Ishikawa (cell line): Measurements from ENCODE around the gene MYRIP.

Source experiments
- CEBPB ChIP-seq: IDR thresholded peaks from 2 replicates; pipeline ENCODE4 v1.6.1; 2012
- CREB1 ChIP-seq: IDR thresholded peaks from 2 replicates; pipeline ENCODE4 v1.6.1; 2012; ENCODE audit warnings: low read depth
- EGR1 ChIP-seq: IDR thresholded peaks from 2 replicates; pipeline ENCODE4 v1.6.1; 2012
- EP300 ChIP-seq: IDR thresholded peaks from 2 replicates; pipeline ENCODE4 v1.6.1; 2012; ENCODE audit warnings: borderline replicate concordance
- MAX ChIP-seq: IDR thresholded peaks from 2 replicates; pipeline ENCODE4 v1.6.1; 2012
- RAD21 ChIP-seq: IDR thresholded peaks from 2 replicates; pipeline ENCODE4 v1.6.1; 2012; ENCODE audit warnings: low read depth
- REST ChIP-seq: IDR thresholded peaks from 2 replicates; pipeline ENCODE4 v1.6.1; 2012; ENCODE audit warnings: low read depth, mild to moderate bottlenecking
- TAF1 ChIP-seq: IDR thresholded peaks from 2 replicates; pipeline ENCODE4 v1.6.1; 2012; ENCODE audit warnings: low read depth, mild to moderate bottlenecking
- TCF12 ChIP-seq: IDR thresholded peaks from 2 replicates; pipeline ENCODE4 v1.6.1; 2012; ENCODE audit warnings: low read depth
- TEAD4 ChIP-seq: IDR thresholded peaks from 2 replicates; pipeline ENCODE4 v1.6.1; 2012
- YY1 ChIP-seq: IDR thresholded peaks from 2 replicates; pipeline ENCODE4 v1.6.1; 2012; ENCODE audit warnings: low read depth
- ZBTB7A ChIP-seq: IDR thresholded peaks from 2 replicates; pipeline ENCODE4 v1.6.1; 2012; ENCODE audit warnings: low read depth

GRCh38 chr3:39903253-39903652, 93.8 kb downstream of the MYRIP start:
- no peak for TF ChIP-seq REST
- no peak for TF ChIP-seq RAD21
- TF ChIP-seq TCF12, result no peak
- no peak for TF ChIP-seq YY1
- TF ChIP-seq EP300, result no peak
- no peak for TF ChIP-seq CREB1
- no peak for TF ChIP-seq CEBPB
- TF ChIP-seq ZBTB7A, result no peak
- TF ChIP-seq TAF1, result no peak
- TF ChIP-seq MAX, result no peak
- no peak for TF ChIP-seq TEAD4
- no peak for TF ChIP-seq EGR1
